ENCODE measurements around the gene CABP1. TPM values are rescaled to one million over a fixed set of nuclear protein-coding genes. Genes with fewer than 3 reads are reported as not detected.
"Not testable (repeated sequence)": the region's sequence is repeated elsewhere in the genome, so short reads cannot be mapped to it uniquely, and the experiment has no call there.

CABP1 gene
- total RNA-seq, 1 donor from 2014 or later: not detected

DNA sequence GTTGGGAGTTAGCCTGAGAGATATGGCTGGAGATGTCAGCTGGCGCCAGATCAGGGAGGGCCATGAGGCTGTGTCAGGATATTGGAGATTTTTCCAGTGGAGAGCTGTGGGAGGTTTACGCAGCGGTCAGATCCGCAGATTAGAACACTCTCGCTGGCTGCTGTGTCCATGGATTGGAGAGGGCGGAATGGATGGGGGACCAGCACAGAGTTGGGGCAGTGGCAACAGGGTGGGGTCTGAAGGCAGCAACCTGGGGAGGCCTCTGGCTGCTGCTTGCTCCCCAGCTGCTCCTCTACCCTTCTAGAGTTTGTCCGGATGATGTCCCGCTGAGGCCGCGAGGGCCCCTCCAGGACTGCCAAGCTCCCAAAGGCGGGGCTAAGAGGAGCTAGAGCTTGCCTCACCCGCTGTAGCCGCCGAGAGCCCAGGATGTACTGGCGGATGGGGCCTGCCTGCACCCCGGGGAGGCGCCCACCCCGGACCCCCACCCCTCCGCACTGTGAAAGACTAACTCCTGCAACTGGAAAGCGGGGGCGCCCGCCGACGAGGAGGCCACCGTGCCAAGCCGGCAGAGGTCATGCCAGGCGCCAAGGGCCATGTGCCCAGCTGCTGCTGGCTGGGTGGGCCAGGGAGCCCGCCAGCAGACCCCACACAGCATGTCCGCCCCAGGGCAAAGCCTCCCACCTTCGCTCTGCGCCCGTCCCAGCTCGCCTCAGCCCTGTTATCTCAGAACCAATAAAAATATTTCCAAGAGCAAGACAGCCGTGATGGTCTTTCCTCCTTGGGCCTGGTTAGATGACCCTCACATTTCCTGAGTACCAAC is 26.4 kb downstream of the CABP1 start:
- no peak for DNase-seq (ENCODE audit: low read depth in 2 of 2)

DNA sequence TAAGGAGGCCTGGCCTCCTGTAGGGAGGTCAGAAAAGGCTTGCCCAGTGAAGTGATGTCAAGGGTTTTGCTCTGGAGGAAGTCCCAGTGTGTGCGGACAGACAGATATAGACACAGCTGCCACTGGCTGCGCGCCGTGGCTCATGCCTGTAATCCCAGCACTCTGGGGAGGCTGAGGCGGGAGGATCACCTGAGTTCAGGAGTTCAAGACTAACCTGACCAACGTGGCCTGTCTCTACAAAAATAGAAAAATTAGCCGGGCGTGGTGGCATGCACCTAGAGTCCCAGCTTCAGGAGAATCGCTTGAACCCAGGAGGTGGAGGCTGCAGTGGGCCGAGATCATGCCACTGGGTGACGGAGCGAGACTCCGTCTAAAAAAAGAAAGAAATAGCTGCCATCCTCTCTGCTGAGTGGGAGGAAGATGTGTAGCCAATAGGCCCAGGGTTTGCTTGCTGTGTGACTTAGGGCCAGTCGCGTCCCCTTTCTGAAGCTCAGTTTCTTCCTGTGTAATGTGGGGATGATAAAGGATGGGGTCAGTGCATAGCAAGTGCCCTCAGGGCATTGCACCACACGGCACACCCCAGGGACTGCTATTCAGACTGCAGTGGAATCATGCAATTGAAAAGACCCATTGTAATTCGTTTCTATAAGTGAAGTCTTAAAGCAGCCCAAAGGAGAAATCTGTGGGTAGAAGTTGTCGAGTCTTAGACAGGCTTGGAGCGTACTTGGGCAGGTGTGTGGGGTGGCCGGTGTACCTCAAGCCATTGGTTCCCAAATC is 27.9 kb downstream of the CABP1 start:
- no peak for DNase-seq (ENCODE audit: low read depth in 2 of 2)

DNA sequence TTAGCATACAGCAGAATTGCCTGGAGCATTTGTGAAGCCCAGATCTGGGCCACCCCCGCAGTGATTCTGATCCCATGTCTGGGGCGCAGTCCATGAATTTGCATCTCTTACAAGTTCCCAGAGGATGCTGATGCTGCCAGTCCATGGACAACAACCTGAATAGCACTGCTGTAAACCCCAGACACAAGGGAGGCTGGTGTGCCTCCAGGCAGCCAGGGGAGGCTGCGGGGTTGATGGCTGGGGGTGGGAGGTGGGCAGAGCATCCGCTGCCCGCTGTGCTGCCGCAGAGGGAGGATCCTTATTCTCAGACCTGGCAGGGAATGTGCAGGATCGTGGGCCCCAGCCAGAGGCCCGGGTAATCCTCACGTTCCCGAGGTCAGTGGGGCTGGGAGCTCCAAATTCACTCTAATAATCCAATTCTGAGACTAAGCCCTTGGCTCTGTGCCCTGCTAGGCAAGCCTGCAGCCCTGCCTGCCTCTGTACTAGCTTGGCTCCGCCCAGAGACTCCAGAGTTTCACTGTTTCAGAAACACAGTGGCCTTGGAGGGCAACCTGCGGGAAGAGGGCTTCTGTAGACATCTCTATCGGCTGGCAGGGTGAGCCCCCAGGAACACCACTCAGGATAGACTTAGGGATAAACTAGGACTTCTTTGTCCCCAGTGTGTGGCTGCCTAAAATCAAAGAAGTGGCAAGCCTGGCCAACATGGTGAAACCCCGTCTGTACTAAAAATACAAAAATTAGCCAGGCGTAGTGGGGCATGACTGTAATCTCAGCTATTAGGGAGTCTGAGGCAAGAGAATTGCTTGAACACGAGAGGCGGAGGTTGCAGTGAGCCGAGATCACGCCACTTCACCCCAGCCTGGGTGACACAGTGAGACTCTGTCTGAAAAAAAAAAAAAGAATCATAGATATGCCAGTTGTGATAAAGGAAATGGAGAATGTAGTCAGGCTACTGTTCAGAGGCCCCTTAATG is 28.7 kb downstream of the CABP1 start:
- DNase-seq (ENCODE audit: low read depth in 2 of 2): no peak

DNA sequence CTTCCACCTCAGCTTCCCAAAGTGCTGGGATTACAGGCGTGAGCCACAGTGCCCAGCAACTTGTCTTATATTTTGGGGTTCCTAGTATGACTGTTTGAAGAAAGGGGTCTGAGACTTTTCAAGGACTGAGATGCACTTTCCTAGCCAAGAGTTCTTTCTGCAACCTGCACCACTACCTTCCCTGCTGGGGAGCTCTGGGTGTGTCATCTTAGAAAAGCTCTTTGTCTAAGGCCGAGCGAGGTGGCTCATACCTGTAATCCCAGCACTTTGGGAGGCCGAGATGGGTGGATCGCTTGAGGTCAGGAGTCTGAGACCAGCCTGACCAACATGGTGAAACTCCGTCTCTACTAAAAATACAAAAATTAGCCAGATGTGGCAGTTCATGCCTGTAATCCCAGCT is 29.8 kb downstream of the CABP1 start:
- not testable (repeated sequence) for DNase-seq (ENCODE audit: low read depth in 2 of 2)

DNA sequence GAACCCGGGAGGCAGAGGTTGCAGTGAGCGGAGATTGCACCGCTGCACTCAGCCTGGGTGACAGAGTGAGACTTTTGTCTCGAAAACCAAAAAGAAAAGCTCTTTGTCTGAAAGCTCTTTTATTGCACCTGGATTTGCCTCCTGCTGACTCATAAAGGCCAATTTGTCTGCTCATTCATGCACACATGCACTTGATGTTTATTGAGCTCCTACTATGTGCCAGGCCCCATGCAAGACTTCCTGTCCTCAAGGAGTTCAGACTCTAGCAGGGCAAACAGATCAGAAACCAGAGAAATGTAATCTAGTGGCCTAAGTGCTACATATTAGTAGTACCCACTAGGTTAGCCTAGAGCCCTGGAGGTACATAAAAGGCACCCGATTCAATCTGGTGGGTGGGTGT is 30.2 kb downstream of the CABP1 start:
- no peak for DNase-seq (ENCODE audit: low read depth in 2 of 2)

DNA sequence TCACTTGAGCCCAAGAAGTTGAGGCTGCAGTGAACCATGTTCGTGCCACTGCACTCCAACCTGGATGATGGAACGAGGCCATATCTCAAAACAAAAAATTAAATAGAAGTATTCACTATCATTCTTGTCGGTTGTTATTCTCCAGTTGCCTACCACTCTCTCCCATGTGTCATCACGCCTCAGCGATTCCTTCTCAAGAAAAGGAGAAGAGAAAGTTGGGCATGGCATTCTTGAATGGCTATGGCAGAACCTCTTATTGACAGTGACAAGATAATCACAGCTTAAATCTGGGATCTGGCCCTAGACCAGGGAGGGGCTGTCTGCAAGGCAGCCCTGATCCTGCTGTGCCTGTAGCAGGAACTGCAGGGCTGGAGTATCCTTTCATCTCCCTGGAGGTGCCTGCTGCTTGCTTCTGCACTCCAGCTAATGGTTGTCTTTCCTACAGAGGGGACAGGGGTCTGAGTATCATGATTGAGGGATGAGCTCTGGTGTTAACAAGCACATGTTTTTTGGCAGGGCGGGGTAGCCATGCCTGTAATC is 33.7 kb downstream of the CABP1 start:
- no peak for DNase-seq (ENCODE audit: low read depth in 2 of 2)

DNA sequence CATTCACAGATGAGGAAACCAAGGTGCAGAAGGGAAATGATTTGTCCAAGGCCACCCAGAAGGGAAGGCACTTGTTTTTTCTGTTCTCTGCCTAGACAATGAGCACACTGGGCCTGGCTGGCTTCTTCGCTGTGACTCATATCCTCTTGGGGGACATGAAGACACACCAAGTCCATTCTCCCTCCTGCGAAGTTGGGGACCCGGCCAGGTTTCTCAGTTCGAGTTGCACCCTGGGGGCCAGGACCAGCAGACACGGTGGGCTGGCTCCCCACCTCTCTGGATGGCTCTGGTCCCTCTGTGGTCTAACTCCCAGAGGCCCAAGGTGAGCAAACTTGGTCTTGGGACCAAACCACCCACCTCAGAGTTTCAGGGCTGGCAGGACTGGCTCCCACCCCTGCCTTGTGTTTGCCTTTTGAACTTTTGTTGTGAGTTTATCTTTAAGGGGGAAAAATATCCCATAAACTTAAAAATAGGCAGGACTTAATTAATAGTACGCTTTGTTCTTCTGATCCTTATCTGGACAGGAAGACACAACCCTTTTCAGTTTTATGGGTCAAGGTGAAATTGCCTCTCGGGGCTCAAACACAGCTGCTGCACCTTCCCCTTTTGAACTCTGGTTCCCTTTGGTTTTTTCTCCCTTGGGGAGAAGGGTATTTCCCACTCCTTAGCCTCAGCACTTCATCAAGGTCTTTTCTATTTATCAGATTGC is 37.5 kb downstream of the CABP1 start:
- DNase-seq (ENCODE audit: low read depth in 2 of 2): peak in 1 of 2 donors; percentile 77

DNA sequence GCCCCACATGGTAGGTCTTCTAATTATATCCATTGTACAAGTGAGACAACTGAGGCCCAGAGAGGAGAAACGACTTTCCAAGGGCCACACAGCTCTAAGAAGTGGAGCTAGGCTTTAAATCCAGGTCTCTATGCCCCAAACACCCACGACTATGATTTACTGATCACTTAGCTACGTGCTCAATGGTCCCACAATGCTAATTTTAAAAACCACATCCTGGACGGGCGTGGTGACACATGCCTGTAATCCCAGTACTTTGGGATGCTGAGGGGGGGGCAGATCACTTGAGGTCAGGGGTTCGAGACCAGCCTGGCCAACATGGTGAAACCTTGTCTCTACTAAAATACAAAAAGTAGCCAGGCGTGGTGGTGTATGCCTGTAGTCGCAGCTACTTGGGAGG is 38.1 kb downstream of the CABP1 start:
- no peak for DNase-seq (ENCODE audit: low read depth in 2 of 2)

DNA sequence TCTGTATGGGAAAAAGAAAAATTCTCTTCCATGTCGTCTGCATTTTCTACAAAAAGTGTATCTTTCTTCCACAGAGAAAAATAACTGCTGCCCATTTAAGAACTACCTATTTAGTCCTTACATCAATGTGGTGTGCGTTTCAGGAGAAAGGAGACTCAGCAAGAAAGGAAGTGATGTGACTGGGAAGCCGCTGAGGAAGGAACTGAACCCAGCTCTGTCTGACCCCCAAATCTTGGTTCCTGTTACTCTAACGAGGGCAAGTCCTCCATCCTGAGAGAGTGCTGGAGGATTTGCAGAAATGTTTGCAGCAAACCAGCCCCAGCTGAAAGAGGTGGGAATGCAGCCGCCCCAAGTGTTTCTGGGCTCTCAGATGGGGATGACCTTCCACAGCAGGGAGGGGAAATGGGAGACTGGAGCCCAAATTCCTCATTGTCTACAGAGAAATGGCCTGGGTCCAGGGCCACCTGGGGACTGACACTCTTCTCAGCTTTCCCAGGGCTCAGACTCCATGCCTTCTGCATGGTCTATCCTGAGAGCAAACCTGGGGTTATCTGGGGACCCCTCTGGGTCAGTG is 39.8 kb downstream of the CABP1 start:
- no peak for DNase-seq (ENCODE audit: low read depth in 2 of 2)

DNA sequence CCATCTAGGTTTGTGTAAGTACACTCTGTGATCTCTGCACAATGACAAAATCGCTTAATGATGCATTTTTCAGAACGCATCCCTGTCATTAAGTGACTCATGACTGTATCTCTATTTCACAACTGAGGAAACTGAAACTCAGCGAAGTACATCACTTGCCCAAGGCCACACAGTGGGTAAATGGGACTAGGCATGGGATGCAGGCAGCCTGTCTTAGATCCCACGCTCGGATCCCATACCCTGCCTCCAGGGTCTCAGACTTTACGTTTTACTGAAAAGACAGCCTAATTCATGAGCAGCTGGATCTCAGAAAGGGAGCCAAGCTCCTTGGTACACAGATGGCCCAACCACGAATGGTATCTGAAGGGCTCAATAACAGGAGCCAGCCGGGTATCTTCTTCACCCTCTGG is 44.1 kb downstream of the CABP1 start:
- DNase-seq (ENCODE audit: low read depth in 2 of 2): no peak

DNA sequence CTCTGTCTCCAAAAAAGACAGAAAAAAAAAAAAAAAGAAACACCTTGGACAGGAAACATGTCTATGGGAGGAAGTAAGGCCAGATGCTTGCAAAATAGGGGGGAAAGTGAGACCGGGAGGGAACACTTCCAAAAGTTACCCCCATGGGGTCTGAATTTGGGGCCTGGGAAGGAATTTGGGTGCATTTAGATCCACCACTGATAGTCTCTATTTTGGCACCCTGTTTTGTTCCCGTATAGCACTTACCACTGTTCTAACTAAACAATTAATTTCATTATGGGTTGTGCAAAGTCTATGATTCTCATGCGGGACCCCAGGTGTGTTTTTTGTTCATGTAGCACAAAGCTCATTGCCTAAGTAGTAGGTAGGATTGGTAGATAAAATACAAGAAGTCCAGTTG is 45.1 kb downstream of the CABP1 start:
- DNase-seq (ENCODE audit: low read depth in 2 of 2): no peak

DNA sequence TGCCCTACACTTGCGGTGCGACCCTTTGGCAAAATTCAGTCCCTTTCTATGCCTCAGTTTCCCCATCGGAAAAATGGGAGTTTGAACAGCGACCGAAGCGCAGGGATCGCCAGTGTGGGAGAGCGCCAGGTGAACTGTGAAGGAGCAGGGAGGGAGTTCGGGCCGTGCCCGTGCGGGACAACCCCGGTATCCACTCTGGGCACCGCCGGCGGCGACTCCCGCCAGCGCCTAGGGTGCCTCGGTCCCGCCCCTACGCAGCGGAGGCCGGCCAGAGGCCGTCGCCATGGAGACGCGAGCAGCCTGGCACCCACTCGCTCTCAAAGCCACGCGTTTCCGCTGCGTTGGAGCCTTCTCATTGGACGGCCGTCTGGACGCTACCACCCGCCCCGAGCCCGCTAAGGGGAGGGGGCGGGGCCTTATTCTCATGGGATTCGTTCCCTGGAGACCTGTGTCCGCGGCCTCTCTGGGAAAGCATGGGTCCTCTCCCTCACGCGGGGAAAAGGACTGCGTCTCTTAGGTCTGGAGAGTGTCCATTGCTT is 45.8 kb downstream of the CABP1 start:
- DNase-seq (ENCODE audit: low read depth in 2 of 2): peak; percentile 95 to 98

DNA sequence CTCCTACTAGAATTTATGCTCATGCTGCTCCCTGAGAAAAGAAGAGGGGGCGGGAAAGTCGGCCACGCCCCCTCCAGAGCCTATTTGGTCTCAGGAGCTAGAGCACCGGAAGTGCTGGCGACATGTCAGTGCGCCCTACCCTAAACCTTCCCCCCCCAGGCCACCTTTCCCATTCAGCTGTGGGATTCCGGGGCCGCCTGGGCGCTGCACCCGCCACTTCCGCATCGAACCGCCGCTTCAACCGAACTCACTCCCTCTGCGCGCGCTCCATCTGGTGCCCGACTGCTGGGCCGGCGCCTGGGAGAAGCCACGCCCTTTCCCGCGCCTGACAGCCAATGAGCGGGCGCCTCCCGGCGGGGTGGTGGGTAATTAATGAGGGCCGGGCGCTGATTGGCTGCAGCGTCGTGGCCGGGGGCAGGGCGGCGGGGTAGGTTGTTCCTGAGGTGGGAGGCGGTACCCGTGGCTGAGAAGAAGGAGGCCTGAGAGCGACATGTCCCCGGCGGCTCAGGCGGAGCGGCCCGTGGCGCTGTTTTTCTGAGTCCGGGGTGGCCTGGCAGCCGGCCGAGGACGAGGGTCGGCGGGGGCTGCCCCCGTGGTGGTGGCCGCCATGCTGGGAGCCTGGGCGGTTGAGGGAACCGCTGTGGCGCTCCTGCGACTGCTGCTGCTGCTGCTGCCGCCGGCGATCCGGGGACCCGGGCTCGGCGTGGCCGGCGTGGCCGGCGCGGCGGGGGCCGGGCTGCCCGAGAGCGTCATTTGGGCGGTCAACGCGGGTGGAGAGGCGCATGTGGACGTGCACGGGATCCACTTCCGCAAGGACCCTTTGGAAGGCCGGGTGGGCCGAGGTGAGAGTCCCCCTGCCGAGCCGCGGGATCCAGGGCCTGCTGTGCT is 46.5 kb downstream of the CABP1 start, which contains the start of gene MLEC:
Gene MLEC, plus strand, starts transcription at position 460 of the 888 bp plus-strand sequence. Its CDS starts 148 bp downstream, at position 608.
- peak; percentile 83 to 97 for DNase-seq (ENCODE audit: low read depth in 2 of 2)

DNA sequence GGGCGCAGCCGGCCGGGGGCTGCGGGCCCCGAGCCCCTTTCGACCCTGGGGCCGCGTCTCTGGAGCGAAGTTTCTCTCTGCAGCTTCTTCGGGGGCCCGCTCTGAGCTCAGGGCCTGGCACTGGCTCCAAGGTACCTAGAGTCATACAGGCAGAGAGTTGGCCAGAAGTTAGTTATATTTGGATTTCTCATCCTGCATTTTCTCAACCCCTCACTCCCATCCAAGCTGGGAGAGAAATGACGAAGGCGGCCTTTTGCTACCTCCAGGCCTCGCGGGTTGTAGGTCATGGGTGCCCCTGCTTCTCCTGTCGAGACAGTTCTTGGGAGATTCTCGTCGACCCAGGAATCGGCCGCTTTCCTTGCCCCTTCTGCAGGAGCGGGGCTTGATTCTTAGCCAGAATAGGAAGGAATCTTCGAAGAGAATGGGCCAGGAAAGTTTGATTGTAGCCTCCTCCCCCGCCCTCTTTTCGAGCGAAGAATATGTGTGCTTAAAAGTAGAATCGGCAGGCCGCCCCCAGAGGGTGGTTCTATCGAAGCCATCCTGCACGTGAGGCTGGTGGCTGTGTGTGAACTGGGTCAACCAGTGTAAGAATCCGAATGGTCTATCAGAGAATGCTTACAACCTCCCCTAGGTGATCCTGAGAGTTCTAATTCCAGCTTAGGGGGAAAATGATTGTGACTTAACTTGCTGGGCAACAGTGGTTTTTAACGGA is 47.3 kb downstream of the CABP1 start:
- peak in 1 of 2 donors; percentile 57 for DNase-seq (ENCODE audit: low read depth in 2 of 2)

DNA sequence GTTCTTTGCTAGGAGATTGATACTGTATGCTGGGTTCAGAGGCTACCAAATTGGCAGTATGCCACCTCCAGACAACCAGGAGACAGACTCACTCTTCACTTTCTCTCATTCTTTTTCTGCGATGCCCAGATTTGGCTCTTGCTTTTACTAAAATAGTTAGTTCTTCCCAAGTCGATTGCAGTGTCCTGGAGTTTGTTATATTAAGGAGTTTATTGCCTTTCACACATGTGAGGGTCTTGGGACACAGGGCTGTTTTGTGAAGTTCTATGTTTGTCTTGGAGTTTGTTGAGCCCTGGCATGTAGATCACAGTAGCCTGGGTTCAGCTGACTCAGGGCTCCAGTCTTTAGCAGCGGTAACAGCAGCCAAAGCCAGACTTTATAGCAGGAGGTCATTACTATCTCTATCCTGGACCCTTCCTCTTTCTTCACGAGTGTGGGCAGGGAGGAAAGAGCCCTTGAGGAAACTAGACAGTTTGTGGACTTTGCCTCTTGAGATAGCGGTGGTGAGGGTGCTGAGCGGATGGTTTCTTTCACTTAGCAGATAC is 48.2 kb downstream of the CABP1 start:
- DNase-seq (ENCODE audit: low read depth in 2 of 2): peak in 1 of 2 donors; percentile 51

DNA sequence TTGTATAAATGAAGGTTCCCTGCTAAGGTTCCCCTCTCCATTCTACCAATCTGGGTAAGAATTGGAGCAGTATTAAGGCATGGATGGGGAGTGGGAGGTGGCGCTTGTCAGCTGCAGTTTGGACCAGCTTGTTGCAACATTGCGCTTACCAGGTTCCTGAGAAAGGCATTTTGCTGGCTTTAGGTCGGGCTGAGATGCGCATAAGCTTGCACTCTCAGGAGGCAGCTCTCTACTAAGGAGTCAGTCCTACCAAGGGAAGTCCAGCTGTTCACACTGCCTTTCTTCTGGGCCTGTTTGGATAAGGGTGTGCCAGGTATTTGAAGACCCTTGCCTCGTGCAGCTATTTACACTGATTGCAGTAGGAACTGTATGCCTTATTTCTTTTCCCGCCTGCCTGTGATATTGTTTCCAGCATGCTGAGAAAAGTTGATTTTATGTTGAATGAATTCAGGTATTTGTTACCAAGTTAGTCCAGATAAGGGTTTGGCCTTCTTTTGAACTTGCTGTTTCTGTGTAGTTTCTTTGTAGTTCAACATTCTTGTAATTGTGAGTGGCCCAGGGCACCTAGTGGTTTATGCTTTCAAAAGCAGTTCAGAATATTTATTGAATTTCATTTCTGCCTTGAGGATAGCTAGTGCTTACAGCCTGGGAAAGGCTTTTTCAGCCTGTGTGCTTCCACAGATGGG is 49.1 kb downstream of the CABP1 start:
- no peak for DNase-seq (ENCODE audit: low read depth in 2 of 2)

DNA sequence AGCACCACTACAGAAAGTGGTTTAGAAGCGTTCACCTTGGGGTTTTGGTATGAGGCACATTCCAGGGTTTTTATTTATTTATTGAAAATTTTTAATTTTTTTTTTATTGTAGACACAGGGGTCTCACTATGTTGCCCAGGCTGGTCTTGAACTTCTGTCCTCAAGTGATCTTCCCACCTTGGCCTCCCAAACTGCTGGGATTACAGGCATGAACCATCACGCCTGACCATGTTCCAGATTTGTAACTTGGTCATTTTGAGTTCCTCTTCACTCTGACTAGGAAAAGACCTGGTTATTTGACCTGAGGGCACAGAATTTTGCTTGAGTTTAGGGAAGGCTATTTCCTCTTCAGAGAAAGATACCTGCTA is 49.6 kb downstream of the CABP1 start:
- DNase-seq (ENCODE audit: low read depth in 2 of 2): no peak
